HG03280 (cell line): Measurements from ENCODE around the gene FBP2.
"Not testable (repeated sequence)": the region's sequence is repeated elsewhere in the genome, so short reads cannot be mapped to it uniquely, and the experiment has no call there.

ENCODE experiments used
- ATAC-seq: cut with Tn5 transposase; IDR thresholded peaks from one replicate; pipeline ENCODE4 v1.9.1; 2021; ENCODE audit warnings: mild to moderate bottlenecking, moderate library complexity; ENCODE audit not compliant: unreplicated experiment

Gene FBP2

DNA sequence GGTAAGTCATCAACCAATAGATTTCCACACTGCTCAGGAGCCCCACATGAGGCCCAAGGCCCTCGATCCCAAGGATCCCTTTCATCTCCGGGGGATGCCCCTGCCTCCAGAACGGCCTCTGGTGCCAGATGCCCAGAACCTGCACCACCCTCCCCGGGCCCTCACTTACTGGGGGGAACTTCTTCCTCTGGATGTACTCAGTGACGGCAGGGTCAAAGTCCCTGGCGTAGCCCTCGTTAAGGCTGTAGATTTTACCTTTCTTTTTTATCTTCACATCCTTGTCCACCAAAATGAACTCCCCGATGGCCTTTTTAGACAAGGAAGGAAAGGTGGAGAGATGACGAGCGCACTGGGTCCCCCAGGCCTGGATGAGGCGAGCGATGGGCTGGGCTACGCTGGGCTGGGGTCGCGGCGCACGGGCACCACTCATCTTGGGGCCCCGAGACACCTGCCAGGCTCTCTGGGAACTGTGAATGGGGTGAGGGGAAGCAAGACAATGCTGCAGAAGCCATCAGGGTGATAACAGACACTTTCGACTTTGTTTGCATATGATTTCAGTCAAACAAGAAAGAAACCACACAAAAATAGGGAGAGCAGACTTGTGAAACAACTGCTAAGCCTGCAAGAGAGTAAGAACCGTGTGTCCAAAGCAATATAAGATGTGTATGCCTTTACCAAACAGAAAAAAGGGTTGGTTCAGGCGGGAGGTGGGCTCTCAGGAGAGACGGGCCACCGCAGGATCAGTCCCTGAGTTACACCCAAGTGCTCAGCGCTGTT is 13.2 kb upstream of the FBP2 start:
- no peak for ATAC-seq

DNA sequence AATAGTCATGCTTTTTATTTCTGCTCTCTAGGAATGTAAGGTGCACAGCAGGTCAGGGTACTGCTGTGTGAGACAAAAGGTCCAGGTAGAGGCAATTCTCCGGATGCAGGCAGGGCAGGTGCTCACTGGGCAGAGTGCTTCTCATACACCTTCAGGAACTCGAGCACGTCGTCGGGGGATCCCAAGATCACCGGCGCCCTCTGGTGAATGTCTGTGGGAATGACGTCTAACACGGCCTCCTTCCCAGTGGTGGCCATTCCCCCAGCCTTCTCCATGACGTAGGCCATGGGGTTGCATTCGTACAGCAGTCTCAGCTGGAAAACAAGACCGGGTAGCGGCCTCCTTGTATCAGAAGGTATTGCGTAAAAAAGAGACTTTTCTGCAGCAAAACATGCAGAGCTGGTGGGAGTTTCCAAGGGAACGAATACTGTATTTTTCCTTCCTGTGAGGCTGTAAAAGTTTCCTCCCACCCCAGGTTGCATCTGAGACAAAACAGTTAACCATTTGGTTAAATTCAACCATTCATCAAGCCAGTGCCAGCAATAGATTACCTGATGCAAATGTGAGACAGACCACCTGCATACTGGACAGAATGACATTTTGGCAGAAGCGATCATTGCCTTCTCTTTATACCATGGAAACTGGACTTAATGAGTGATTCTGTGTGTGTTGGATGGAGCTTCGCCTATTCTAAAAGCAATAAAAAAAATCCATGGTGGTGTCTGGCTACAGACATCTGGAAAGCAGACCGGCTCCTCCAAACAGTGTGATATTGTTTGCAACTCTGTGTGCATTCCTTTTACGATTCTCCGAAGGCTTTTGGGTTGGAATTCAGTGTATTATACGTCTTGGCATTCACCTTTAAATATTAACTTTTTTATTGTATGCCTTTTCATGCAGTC is 9.9 kb upstream of the FBP2 start:
- no peak for ATAC-seq

- no peak for ATAC-seq
Measured at GRCh38 chr9:94602666-94603065, 9.0 kb upstream of the FBP2 start.

- ATAC-seq: no peak
Measured at GRCh38 chr9:94600715-94601114, 7.1 kb upstream of the FBP2 start.

- no peak for ATAC-seq
Measured at GRCh38 chr9:94600258-94600657, 6.6 kb upstream of the FBP2 start.

GRCh38 chr9:94599102-94599501 is 5.5 kb upstream of the FBP2 start:
- no peak for ATAC-seq

DNA sequence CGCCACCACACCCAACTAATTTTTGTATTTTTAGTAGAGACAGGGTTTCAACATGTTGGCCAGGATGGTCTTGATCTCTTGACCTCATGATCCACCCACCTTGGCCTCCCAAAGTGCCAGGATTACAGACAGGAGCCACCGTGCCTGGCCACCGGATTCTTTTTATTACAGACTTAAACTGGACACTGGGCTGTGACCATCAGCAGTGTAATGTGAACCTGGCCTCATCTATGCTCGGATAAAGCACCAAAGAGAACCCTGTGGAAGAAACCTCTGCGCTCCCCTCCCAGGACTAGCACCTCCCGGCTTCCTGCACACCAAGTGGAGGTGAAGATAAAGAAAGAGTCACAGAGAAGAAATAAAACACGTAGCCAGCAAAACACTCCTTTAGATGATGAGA is 941 bp downstream of the FBP2 start:
- not testable (repeated sequence) for ATAC-seq

DNA sequence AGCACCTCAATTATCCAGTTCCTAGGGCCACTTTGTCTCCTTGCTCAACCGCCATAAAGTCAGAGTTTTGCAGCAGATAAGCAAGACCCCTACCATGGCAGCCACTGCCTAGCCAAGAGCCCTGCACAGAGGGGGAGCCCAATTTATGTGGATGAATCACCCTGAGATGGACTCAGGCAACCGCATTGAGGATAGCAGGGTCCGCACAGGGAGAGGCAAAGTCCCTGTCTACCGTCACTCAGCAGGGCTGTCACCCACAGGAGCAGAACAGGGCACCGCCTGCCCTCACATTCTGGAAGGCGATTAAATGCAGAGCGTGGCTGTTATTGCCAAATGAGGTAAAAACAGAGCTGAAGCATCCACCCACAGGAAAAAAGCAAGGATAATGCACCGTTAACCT is 1.7 kb downstream of the FBP2 start:
- no peak for ATAC-seq

GRCh38 chr9:94591046-94591545 is 2.5 kb downstream of the FBP2 start:
- ATAC-seq: not testable (repeated sequence)

- ATAC-seq: no peak
Measured at GRCh38 chr9:94588681-94589080, 4.9 kb downstream of the FBP2 start.

GRCh38 chr9:94586814-94587213 is 6.8 kb downstream of the FBP2 start:
- no peak for ATAC-seq

- ATAC-seq: no peak
Measured at GRCh38 chr9:94586316-94586715, 7.3 kb downstream of the FBP2 start.

DNA sequence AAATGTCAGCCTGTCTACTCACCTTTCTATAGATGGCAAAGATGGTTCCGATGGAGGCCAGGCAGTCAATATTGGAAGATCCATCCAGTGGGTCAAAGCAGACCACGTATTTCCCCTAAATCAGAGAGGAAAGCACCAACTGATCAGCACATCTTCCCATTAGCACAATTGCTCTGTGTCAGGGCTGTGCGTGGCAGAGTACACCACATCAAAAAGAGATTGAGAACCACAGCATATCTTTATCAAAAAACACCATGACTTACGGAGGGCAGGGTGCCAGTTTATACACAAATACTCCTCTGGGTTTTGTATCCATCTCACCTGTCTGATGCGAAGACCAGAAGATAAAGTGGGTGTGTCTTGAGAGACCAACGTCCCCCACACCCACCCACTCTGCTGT is 9.1 kb downstream of the FBP2 start:
- ATAC-seq: no peak

DNA sequence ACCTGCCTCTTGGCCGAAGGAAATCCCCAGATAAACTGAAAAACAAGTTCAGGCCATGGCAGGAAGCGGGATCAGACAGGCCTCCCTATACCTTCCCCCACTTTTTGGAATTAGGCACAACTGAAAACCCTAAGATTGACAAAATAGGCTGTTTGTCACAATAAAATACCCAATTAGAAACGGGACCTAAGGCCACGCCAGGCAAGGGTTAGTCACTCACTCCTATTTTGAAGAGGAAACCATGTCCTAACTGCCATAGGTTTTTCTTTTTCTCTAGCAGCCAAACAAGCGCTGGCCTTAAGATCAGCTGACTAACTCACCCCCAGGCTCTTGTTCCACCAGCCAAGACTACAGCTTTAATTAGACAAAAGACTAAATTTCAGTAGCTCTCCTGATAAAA is 11.9 kb downstream of the FBP2 start:
- no peak for ATAC-seq

GRCh38 chr9:94577571-94577970 is 16.1 kb downstream of the FBP2 start:
- ATAC-seq: no peak

DNA sequence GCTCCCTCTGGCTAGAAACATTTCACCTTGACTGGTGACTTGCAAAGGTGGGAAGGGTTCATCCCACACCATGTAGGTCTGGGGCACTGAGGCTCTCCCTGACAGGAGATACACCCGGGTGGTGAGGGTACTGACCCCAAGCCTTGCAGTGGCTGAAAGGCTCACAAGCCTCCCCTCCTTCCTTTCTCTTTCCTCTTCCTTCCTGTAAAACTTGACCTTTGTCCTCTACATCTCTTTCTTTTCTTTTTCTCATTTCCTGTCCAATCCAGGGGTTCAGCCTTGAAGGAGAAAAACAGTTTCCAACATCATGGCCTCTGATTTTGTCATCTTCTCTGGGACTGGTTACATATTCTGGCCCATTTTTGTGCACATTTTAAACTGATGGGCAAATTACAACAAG is 16.6 kb downstream of the FBP2 start:
- ATAC-seq: no peak

GRCh38 chr9:94576131-94576530 is 17.5 kb downstream of the FBP2 start:
- ATAC-seq: no peak

GRCh38 chr9:94568972-94569712 is 24.5 kb downstream of the FBP2 start:
- no peak for ATAC-seq

GRCh38 chr9:94568250-94568889 is 25.3 kb downstream of the FBP2 start:
- no peak for ATAC-seq

DNA sequence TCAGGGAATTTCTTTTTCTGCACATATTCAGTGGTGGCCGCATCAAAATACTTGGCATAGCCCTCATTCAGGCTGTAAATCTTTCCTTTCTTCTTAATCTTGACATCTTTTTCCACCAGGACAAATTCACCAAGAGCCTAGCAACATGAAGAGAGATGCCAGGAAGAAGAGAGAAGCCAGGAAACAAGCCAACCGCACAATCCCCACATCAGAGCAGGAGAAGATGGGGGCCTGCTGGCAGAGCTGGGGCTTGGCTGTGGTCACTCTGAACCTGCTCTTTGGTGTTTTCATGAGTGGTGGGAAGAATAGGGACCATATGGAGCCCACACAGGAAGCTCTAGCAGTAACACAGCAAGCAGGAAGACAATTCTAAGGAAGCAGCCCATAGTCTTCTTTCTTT is 26.4 kb downstream of the FBP2 start:
- no peak for ATAC-seq

DNA sequence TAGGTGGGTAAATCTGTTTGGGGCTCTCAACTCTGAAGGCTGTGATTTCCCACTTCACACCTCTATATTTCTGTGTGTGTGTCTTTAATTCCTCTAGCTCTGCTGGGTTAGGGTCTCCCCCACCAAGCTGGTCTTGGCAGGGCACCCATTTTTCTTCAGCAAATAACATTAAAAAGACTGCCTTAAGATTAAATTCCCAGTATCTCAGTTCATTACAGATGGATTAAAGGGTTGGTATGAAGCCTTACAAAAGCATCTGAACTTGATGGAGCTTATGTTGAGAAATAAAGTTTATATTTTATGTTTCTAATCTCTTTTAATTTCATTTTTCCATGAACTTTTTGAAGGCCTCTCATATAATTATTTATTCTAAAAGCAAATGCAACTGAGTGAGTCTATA is 27.1 kb downstream of the FBP2 start:
- no peak for ATAC-seq
